HEK293T (cell line): ENCODE results near the gene CAMK2B.

Experiments used
- CTCF ChIA-PET: fragments of 350-600 bp; formaldehyde crosslinking; extraction: SDS; loops from one replicate; lab custom pipeline; 2021; ENCODE audit warnings: antibody characterized with exemption, inconsistent platforms; lab: Yijun Ruan, JAX
- POLR2A ChIA-PET: fragments of 350-600 bp; formaldehyde crosslinking; extraction: SDS; loops from one replicate; lab custom pipeline; 2020; ENCODE audit warnings: antibody characterized with exemption, inconsistent platforms; lab: Yijun Ruan, JAX
- DNase-seq: peaks from one replicate; pipeline ENCODE4 v3.0.0; 2012; ENCODE audit warnings: mixed read lengths; ENCODE audit errors: extremely low spot score
- ARNT ChIP-seq: fragments of 450-650 bp; IDR thresholded peaks from 2 replicates; pipeline ENCODE4 v1.6.1; 2017; ENCODE audit warnings: mild to moderate bottlenecking
- BHLHE40 ChIP-seq: fragments of 450-650 bp; IDR thresholded peaks from 2 replicates; pipeline ENCODE4 v1.6.1; 2016; ENCODE audit warnings: mild to moderate bottlenecking, moderate library complexity, borderline replicate concordance
- CTBP1 ChIP-seq: fragments of 450-650 bp; IDR thresholded peaks from 2 replicates; pipeline ENCODE4 v1.6.1; 2016; ENCODE audit warnings: borderline replicate concordance
- ELF4 ChIP-seq: fragments of 450-650 bp; IDR thresholded peaks from 2 replicates; pipeline ENCODE4 v1.6.1; 2017; ENCODE audit warnings: antibody characterized with exemption
- FOXA1 ChIP-seq: fragments of 450-650 bp; IDR thresholded peaks from 2 replicates; pipeline ENCODE4 v1.6.1; 2016; ENCODE audit warnings: mild to moderate bottlenecking
- FOXK2 ChIP-seq: fragments of 450-650 bp; IDR thresholded peaks from 2 replicates; pipeline ENCODE4 v1.6.1; 2016; ENCODE audit warnings: mild to moderate bottlenecking
- FOXM1 ChIP-seq: fragments of 450-650 bp; IDR thresholded peaks from 2 replicates; pipeline ENCODE4 v1.6.1; 2017; ENCODE audit warnings: mild to moderate bottlenecking, borderline replicate concordance
- HDGF ChIP-seq: fragments of 450-650 bp; IDR thresholded peaks from 2 replicates; pipeline ENCODE4 v1.6.1; 2017; ENCODE audit warnings: antibody characterized with exemption, borderline replicate concordance
- L3MBTL2 ChIP-seq: fragments of 450-650 bp; conservative IDR thresholded peaks from 2 replicates; pipeline ENCODE4 v1.6.1; 2016; ENCODE audit warnings: mild to moderate bottlenecking
- LEF1 ChIP-seq: fragments of 450-650 bp; IDR thresholded peaks from 2 replicates; pipeline ENCODE4 v1.6.1; 2017; ENCODE audit warnings: mild to moderate bottlenecking, borderline replicate concordance
- NFRKB ChIP-seq: fragments of 450-650 bp; IDR thresholded peaks from 2 replicates; pipeline ENCODE4 v1.6.1; 2016; ENCODE audit warnings: mild to moderate bottlenecking, moderate library complexity
- SP1 ChIP-seq: fragments of 450-650 bp; IDR thresholded peaks from 2 replicates; pipeline ENCODE4 v1.6.1; 2017
- SUZ12 ChIP-seq: fragments of 450-650 bp; IDR thresholded peaks from 2 replicates; pipeline ENCODE4 v1.6.1; 2016; ENCODE audit warnings: mild to moderate bottlenecking
- TARDBP ChIP-seq: fragments of 450-650 bp; IDR thresholded peaks from 2 replicates; pipeline ENCODE4 v1.6.1; 2016
- ZNF384 ChIP-seq: fragments of 450-650 bp; IDR thresholded peaks from 2 replicates; pipeline ENCODE4 v1.6.1; 2016
- TF ChIP-seq, protein P1 (sequence below): fragments of 450-650 bp; IDR thresholded peaks from 2 replicates; pipeline ENCODE4 v1.6.1; 2016

Gene CAMK2B

DNA sequence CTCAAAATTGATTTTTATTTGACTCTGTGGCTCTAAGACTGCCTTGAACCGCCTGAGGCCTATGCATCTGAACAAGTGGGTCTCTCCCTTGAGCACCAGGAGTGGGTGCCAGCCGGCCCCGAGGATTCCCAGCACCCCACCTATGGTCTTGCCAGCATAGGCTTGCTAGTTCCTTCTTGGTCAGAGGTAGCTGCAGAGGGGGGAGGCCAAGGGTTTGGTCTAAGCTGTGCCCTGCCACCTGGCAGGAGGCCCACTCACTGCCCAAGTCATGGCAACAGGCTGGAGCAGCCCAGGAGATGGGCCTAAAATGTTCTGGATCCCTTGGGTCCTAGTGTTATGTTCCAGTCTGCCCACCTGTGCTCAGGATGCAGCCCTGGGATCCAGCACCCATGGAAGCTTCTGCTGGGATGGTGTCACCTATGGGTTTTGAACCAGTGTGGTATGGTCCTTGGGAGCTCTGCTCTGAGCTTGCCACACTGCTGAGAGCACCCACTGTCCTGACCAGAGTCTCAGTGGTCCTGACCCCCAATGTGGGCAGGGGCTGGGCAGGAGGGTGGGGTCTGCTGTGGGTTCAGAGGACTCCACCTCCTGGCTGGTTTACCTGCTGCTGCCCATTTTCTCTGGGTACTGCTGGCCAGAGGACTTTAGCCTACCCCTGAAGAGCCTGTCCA, 112.1 kb downstream of the CAMK2B start:
- no peak for DNase-seq
- ChIA-PET POLR2A (interaction anchor here (1.6 kb wide), 1 partner anchor 9 kb away, joined by 3 read pairs; no protein-coding TSS in a partner anchor), CTCF (no interaction called here)
- TF ChIP-seq L3MBTL2: no peak

- ChIA-PET POLR2A (no interaction called here), CTCF (interaction anchor here (0.6 kb wide), 1 partner anchor 95 kb away, joined by 3 read pairs; no protein-coding TSS in a partner anchor)
- TF ChIP-seq FOXM1: no peak
- no peak for TF ChIP-seq FOXK2
- no peak for TF ChIP-seq BHLHE40
- TF ChIP-seq NFRKB: no peak
- TF ChIP-seq L3MBTL2: no peak
- no peak for TF ChIP-seq SUZ12
- no peak for TF ChIP-seq TARDBP
- TF ChIP-seq FOXA1: no peak
- no peak for TF ChIP-seq ARNT
- no peak for TF ChIP-seq SP1
- TF ChIP-seq CTBP1: no peak
- TF ChIP-seq, protein P1, sequence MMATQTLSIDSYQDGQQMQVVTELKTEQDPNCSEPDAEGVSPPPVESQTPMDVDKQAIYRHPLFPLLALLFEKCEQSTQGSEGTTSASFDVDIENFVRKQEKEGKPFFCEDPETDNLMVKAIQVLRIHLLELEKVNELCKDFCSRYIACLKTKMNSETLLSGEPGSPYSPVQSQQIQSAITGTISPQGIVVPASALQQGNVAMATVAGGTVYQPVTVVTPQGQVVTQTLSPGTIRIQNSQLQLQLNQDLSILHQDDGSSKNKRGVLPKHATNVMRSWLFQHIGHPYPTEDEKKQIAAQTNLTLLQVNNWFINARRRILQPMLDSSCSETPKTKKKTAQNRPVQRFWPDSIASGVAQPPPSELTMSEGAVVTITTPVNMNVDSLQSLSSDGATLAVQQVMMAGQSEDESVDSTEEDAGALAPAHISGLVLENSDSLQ: no peak
- no peak for TF ChIP-seq HDGF
- TF ChIP-seq LEF1: no peak
- no peak for TF ChIP-seq ELF4
- no peak for TF ChIP-seq ZNF384
- DNase-seq: no peak
Observed at GRCh38 chr7:44212581-44213184, 112.7 kb downstream of the CAMK2B start.

DNA sequence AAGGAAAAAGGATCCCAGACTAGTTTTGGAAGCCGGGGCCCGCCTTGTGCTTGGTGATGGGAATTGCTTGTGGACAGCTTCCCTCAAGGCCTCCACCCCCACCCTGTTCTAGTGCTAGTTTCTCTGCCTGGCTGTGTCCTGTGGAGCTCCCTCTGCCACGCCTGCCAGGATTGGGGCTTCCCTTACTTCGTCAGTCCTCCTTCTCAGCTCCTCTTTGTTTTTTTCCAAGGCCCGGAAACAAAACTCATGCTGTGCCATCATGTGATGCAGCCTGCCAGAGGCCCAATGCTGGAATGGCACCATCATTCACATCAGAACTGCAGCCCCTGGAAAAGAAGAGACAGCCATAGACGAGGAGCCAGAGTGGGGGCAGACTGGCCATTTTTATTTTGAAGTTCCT, 113.4 kb downstream of the CAMK2B start:
- POLR2A ChIA-PET: no interaction called here
- CTCF ChIA-PET: interaction anchor here (0.6 kb wide), 1 partner anchor 96 kb away, joined by 3 read pairs; no protein-coding TSS in a partner anchor

GRCh38 chr7:44211126-44211675, 114.2 kb downstream of the CAMK2B start:
- ChIA-PET POLR2A (interaction anchor here (1.6 kb wide), 1 partner anchor 10 kb away, joined by 4 read pairs; the partner anchor contains the start of gene YKT6), CTCF (no interaction called here)
- TF ChIP-seq, protein P1: no peak
- DNase-seq: no peak

More for the DNA sequence above, 113.4 kb downstream of the CAMK2B start:
- DNase-seq: no peak
- TF ChIP-seq, protein P1: no peak
- no peak for TF ChIP-seq BHLHE40
- no peak for TF ChIP-seq ARNT
- no peak for TF ChIP-seq CTBP1
- TF ChIP-seq FOXA1: no peak
- TF ChIP-seq TARDBP: no peak
- TF ChIP-seq FOXM1: no peak
- no peak for TF ChIP-seq LEF1
- TF ChIP-seq ELF4: no peak
- no peak for TF ChIP-seq ZNF384
- no peak for TF ChIP-seq FOXK2
- no peak for TF ChIP-seq NFRKB
- TF ChIP-seq HDGF: no peak
- TF ChIP-seq L3MBTL2: no peak
- no peak for TF ChIP-seq SUZ12

- DNase-seq: no peak
- CTCF ChIA-PET: no interaction called here
- POLR2A ChIA-PET: interaction anchor here (1.6 kb wide), 1 partner anchor 9 kb away, joined by 4 read pairs; the partner anchor contains the start of gene YKT6
- TF ChIP-seq ZNF384 (no peak), CTBP1 (no peak), BHLHE40 (no peak), SP1 (no peak), LEF1 (no peak), HDGF (no peak), NFRKB (no peak), ELF4 (no peak), L3MBTL2 (no peak), SUZ12 (no peak), FOXA1 (no peak), ARNT (no peak)
- TF ChIP-seq, protein P1: no peak
Observed at GRCh38 chr7:44210107-44210506, 115.3 kb downstream of the CAMK2B start.

GRCh38 chr7:44208085-44208484, 117.3 kb downstream of the CAMK2B start:
- DNase-seq: no peak
- TF ChIP-seq TARDBP (no peak), FOXA1 (no peak), LEF1 (no peak), SUZ12 (no peak), ZNF384 (no peak), L3MBTL2 (no peak), BHLHE40 (no peak), FOXK2 (no peak), SP1 (no peak), CTBP1 (no peak), NFRKB (no peak), ARNT (no peak), ELF4 (no peak)
- TF ChIP-seq, protein P1: no peak
- ChIA-PET CTCF (no interaction called here), POLR2A (no interaction called here)
